HG02981 (cell line): Measurements from ENCODE around the gene IGSF6.
"Not testable (repeated sequence)": the region's sequence is repeated elsewhere in the genome, so short reads cannot be mapped to it uniquely, and the experiment has no call there.

Experiments used
- ATAC-seq: cut with Tn5 transposase; IDR thresholded peaks from one replicate; pipeline ENCODE4 v1.9.1; 2021; ENCODE audit warnings: mild to moderate bottlenecking, moderate library complexity; ENCODE audit not compliant: unreplicated experiment

IGSF6 gene

GRCh38 chr16:21629616-21630539 lies 22.5 kb downstream of the IGSF6 start:
- ATAC-seq, result not testable (repeated sequence)

- ATAC-seq, result no peak
These were observed 23.6 kb downstream of the IGSF6 start for GRCh38 chr16:21628772-21629171.

DNA sequence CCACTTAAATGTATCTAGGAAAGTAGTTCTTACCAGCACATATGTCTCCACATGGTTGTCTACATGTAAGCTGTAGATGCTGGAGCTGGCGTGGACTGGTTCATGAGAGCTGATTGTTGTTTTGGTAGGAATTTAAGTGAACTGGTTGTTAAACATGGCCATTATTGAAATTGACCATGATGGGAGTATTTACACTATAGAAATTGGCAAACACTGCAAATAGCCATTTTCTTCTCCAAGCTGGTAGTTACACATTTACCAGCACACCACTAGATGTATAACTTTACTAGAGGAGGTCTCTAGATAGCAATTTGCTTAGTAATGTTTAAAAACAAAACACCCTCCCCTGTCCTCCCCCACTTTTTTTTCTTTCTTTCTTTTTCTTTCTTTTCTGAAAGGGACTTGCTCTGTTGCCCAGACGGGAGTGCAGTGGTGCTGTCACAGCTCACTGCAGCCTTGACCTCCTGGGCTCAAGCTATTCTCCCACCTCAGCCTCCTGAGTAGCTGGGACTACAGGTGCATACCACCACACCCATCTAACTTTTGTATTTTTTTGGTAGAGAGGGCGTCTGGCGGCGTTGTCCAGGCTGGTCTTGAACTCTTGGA lies 24.2 kb downstream of the IGSF6 start:
- no peak for ATAC-seq

DNA sequence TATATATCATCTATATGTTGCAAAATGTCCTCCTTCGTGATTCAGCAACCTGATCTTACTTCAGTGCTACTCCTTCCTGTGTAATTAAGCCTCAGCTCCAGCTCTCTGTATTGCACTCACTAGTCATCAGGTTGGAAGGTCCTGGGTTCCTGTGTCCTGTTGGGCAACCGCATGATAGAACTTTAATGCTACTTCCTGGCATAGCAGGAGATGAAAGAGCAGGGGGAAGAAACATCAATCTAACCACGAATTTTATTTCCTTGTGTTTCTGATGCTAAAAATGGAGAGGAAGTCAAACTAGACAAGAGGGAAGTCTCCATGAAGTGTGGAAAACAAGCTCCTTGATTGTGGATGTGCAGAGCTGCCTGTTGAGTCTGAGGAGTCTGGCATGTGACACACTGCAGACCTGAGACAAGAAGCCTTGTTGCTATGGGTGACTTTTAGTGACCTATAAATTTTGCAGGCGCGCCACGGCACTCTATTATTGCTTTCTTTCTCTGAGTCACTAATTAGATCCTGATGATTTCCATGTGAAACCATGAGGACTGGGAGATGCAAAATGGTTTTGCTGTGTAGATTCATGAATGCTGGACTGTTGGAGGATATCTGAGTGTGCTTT lies 25.6 kb downstream of the IGSF6 start:
- ATAC-seq, result no peak

GRCh38 chr16:21625026-21625425 lies 27.4 kb downstream of the IGSF6 start:
- no peak for ATAC-seq

- no peak for ATAC-seq
These were observed 29.9 kb downstream of the IGSF6 start for GRCh38 chr16:21622545-21622944.

DNA sequence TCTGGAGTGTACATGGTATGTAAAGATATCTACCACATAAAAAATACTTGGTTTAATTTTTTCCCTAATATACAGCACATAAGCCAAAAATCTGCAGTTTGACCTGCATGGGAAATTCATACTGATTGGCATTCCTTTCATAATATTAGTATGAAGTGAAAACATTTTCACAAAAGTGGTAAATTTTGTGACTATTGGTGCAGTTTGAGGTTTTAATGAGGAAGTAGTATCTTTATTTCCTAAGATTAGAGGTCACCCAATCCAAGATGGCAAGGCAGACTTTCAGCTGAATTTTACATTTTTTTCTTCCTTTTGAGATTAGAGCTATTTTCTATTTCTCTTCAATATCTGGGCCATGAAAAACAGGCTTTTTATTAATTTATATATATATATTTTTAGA lies 31.8 kb downstream of the IGSF6 start:
- no peak for ATAC-seq

DNA sequence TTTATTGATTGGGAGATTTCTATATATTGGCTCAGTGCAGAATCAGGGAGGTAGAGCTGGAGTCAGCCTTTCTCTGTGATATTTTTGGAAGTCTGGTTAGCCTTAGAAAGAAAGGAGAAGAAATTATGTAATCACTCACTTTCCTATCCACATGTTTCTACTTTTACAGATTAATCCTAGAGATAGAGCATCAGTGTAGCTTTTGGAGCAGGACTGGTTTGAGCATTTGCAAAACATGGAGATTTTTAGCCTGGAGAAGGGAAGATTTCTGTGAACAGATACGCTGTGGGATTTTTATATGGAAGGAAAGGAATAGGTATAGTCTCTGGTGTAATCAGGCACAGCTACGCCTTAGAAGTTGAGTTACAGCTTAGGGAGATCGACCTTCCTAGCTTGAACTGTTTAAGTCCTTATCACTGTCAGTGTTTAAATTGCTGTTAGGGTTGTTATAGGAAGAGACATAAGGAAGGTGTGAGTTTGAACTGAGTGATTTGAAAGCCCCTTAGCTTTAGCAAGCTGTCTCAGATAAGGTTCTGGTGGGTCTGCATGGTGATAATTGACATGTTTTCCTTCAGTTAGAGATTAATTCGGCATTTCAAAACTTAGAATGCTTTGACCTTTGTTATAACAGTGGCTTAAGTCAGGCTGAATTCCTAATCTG lies 32.5 kb downstream of the IGSF6 start:
- no peak for ATAC-seq

- ATAC-seq, result no peak
These were observed 34.1 kb downstream of the IGSF6 start for GRCh38 chr16:21618281-21618680.

- no peak for ATAC-seq
These were observed 34.8 kb downstream of the IGSF6 start for GRCh38 chr16:21617607-21618006.

- ATAC-seq, result no peak
These were observed 37.5 kb downstream of the IGSF6 start for GRCh38 chr16:21614896-21615295.

GRCh38 chr16:21613781-21614180 lies 38.6 kb downstream of the IGSF6 start:
- ATAC-seq, result no peak

DNA sequence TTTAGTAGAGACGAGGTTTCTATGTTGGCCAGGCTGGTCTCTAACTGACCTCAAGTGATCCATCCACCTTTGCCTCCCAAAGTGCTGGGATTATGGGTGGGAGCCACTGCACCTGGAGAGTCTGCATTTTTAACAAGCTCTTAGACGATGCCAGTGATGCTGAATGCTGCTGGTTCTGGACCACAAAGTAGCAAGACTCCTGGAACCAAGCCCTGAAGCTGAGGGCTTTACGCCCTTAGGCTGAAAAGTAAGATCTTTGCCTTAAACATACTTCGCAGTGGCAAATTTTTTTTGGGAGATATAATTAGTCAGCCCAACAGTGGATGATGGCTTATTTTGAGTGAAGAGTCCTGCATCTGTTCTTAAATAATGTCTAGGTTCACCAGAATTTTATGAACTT lies 39.0 kb downstream of the IGSF6 start:
- ATAC-seq, result no peak

DNA sequence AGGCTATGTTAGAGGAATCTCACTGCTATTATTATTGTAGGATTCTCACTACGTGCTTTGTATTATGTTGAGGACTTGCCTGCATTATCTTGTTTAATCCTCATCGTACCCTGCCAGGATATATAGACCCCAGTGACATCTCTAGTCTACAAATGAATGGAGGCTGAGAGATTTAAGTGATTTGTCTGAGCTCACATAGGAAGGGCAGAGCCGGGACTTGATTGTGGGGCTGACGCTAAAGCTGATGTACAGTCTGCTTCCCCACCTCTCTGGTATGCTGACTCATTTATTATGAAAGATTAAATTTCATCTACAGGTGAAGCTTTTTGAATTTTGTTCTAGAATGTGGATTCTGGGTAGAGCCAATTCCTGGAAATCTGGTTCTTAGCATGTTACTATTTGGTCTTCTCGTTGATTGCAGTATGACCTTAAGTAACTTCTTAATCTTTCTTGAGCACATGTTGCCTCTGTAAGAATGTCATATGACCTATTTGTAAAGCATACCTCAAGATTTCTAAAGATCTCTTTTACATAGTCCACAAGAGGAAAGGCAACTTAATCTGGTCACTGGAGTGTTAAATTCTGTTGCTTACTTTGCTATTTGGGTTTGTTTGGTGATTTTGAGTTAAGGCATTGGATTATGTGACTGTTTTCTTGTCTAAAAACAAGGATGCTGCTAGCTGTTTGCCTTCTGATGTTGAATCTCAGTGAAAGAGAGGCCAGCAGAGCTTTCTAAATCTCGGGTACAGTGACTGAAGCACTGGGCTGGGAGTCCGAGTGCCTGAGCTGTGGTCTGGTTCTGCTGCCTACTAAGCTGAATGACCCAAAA lies 40.6 kb downstream of the IGSF6 start:
- no peak for ATAC-seq

DNA sequence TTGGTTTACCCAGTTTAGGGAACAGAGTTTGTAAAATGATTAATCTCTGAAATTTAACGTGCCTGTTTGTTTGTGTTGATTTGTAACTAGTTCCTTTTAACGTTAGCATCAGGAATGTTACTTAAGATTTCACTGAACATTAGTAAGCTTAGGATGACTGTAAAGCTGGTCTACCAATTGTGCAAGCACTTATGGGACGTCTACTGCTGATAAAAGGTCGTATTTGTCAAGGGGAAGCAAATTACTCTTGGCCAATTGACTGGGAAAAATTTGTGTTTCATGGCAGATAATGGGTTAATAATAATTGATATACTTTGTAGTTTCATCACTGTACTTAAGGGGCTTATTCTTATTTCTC lies 41.2 kb downstream of the IGSF6 start:
- ATAC-seq, result no peak

DNA sequence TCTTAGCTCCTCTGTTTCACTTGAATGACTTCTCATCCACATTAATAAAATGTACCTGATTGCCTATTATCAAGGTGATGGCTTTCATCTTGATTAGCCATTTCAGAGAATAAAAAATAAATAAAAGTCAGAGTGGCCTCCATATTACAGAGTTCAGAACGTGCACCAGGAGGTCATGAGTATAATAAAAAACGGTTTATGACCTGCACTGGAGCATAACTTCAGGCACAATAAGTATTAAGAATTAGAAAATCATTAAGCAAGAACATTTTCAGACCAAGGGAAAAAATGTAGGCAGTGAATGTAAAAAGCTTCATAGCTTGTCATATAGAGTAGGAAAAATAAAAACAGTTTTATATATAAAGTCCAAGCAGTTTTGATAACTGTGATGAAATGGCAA lies 41.6 kb downstream of the IGSF6 start:
- ATAC-seq, result no peak

- no peak for ATAC-seq
These were observed 42.3 kb downstream of the IGSF6 start for GRCh38 chr16:21610006-21610544.

GRCh38 chr16:21608639-21609328 lies 43.6 kb downstream of the IGSF6 start:
- no peak for ATAC-seq

- ATAC-seq, result not testable (repeated sequence)
These were observed 46.6 kb downstream of the IGSF6 start for GRCh38 chr16:21605848-21606247.

GRCh38 chr16:21603928-21604327 lies 48.5 kb downstream of the IGSF6 start:
- no peak for ATAC-seq
